ENCODE results near the gene ARMC9.

Gene ARMC9

DNA sequence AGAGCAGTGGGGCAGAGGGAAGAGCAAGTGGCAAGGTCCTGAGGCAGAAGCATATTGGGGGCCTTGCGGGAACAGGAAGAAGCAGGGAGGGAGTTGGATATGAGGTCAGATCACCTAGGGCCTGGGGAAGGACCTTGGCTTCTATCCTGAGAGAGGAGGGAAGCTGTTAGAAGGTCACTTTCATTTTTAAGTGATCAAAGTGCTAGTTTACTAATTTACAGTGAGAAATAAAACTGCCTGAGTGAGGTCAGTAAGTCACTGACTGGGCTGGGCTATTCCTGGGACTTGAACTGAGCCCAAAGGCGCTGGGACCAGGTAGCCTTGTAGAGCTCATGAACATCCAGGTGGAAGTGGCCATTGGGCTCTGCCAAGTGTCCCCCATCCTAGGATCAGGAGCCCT, 120.5 kb downstream of the ARMC9 start:
- DNase-seq = no peak

DNA sequence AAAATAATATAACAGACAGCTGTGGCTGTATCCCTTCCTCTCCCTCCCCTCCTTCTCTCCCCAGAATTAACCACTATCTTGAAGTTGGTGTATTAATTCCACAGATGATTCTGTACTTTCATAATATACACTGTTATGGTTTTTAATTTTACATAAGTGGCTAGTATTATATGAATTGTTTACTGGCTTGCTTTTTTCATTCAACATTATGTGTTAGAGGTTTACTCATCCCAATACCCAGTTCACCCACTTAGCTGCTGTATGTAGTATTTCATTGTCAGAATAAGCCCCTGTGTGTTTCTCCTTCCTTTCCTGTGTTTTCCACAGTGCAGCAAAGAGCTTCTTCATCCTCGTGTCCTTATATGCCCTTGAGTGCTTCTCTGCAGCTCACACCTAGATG, 121.4 kb downstream of the ARMC9 start:
- DNase-seq = peak; percentile 9

DNA sequence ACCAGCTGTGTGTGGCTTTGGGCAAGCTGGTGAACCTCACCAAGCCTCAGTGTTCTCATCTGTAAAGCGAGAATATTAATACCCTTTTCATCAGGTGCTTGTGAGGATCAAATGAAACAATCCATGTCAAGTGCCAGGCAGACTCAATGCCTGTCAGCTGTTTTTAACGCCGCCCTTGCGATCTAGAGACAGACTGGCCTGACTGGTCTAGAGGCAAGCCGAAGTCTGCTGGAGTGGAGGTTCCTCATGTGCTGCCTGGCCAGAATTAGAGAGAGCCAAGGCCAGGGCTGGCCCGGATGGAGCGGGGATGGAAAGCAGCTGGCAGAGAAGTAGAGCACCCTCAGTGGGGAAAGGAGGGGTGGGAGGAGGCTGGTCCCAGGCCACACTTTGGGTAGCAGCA, 122.6 kb downstream of the ARMC9 start:
- no peak for DNase-seq

DNA sequence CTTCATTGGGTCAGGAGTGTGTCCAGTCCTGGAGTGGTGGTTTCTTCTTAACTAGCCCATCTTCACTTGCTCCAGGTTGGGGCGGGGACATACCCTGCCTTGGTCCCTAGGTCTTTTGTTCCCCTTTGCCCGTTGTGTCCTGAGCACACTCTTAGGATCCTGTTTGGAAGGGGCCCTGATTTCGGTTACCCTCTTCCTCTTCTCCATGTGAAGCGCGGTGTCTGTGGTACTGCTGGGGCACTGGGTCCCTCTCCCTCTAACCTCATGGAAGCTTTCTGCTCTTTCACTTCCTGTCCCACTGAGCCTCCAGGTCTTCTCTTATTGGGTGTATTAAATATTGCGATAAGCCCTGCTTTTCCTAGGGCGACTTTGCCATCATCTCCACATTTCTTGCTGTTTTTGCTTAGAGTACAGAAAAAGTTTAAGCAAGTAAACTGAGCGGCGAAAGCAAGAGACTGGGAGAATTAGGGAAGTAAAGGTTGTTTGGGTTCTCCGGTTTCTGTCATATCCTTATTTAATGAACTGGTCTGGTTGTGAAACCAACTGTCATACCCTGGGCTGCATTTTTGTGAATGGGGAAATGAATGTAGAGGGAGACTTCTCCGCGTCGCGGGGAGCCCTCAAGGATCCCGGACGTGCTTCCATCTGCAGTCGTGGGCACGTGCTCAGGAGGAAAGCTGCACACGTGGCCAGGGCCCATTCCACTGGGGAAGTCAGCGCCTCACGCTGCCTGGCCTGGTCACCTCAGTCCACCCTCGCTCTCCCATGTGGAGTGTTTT, 123.3 kb downstream of the ARMC9 start:
- DNase-seq = no peak

DNA sequence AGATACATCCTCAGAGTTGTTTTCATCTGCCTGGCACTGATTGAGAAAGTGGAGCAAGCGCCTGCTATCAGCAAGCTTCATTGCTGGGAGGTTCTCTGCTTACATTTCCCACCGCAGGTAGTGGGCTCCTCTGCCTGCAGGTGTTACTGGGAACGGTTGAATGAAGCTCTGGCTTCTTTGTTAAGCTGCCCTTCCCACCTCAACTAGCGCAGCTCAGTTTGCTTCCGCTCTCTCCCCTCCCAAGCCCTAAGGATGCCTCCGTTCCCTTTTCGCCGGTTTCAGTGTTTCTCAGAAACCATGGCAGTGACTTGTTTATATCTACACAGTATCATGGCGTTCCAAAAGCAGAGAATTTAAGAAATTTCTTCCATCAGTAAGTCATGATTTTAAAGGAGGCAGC, 124.9 kb downstream of the ARMC9 start:
- no peak for DNase-seq

DNA sequence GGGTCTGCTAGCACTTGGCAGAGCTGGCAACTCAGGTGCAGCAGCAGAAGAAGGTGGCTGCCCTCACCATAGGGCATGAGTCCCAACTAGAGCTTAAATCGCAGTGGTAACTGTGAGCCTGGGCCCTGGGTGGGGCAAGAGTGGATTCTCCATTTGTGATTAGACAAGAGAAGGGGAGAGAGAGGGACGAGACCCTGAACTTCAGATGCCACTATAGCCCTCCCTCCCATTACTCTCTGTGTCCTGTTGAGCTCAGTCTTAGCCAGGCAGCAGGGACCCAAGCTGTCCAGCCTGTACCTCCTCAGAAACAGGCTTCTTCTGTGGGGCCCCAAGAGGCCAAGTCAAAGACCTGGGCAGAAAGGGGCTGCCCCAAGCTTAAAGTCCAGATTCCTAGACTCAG, 127.4 kb downstream of the ARMC9 start:
- no peak for DNase-seq

DNA sequence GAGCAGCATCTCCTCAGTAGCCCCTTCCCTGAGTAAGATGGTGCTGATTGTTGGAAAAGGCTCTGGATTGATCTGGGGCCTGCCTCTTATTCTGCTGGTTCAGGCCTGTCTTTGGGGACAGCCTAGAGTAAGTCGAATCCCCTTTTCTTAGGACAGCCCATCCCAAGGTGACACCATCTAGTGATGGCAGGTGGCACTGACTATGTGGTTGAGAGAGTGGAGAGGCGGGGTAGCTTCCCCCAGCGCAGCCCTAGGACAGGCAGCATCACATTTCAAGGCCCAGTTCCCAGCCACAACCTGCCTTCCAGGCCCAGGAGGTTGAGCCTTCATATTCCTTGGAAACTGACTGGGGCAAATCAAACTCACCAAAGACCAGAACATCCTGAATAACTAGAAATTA, 128.0 kb downstream of the ARMC9 start:
- DNase-seq = no peak

DNA sequence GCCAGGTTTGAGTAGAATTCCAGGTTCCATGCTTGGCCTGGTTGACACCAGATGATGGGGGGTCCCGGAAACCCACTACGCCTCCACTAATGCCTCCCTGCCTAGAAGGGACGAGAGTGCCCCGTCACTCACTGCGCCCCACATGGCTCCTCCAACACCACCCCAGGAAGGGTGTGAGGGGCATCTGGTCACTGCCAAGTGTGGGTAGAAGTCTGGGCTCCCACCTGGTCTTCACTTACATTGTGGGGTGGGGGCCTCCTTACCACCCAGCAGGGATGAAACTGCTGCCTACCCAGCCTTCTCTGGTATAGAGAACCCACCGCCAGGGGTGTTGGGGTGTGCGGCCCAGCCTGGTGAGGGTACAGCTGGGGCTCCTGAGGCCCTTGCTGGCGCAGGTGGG, 131.9 kb downstream of the ARMC9 start:
- DNase-seq = no peak

DNA sequence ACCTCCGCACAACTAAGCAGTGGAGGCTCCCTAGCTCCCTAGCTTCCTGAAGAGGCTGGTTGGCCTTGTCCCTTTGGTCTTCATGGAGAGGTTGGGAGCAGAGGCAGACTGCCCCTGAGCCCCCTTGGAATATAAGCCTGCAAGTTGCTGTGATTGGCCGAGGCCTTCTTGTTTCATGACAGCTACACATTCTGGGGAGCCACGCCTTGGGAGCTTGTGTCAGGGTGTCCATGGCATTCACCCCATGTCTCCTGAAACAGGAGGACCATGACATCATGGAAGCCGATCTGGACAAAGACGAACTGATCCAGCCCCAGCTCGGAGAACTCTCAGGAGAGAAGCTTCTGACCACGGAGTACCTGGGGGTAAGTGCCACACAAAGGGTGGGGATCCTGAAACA, 133.1 kb downstream of the ARMC9 start:
- no peak for DNase-seq

DNA sequence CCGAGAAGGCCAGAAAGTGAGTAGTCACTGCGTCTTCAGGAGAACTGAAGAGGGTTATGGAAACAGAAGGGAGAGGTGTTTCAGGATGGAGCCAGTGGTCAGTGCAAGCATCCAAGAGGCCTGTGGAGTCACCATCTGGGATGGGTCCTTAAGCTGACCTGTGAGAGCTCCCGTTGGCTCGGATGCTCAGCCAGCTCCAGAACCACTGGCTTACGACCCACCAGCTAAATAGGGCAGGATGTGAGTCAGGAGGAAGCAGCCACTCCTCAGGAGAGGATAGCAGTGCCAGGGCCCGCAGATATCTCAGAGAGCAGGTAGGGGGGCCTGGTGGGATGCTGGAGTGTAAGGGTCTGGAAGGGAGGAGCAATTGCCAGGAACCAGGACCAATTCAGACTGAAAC, 134.0 kb downstream of the ARMC9 start:
- no peak for DNase-seq

DNA sequence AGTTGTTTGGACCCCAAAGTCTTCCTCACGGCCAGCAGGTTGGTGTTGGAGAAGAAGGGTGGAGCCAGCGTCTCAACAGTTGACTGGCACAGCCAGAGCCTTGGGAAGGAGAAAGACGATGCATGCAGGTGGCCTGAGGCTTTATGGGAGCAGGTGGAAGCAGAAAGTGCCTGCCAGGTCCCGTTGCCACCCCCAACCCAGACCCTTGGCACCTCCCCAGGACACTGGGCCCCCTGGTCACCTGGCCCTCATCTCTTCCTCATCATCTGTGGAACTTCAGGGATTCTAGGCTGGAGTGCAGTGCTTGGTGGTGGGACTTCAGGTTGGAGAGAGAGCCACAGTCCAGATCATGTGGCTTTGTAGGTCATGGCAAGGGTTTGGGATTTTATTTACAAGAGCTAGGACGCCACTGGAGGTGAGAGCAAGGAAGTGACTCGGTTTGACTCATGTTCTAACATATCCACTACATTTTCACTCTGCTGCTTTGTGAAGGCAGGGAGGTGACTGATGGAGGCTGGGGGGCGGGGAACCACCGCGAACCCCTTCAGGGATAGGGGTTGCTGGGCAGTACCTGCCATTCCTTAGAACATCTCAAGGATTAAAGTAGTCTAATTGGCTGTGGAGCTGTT, 134.6 kb downstream of the ARMC9 start:
- DNase-seq = no peak

DNA sequence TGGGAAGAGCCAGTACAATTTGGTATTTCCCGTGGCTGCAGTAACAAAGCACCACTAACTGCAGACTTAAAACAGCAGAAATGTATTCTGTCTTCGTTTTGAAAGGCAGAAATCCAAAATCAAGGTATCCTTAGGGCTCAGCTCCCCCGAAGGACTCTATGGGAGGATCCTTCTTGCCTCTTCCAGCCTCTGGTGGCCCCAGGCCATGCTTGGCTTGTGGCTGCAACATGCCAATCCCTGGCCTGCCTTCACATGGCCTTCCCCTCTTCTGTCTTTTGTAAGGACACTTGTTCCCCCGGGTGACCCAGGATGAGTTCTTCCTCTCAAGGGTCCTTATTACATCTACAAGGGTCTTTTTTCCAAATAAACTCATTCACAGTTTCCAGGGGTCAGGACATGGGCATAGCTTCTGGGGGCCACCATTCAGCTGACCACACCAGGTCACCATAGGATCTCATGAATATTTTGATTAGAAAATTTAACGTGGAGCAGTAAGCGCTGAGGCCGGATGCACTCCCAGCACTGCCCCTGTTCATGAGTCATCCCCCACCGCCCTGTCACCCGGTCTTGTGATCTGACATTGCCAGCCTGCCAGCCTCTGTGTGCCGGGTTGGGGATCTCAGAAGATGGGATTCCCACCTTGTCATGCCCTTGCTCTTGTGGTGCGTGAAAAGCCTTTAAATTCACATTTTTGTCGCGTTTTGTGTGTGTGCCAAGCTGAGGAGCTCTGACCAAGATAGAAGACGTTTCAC, 135.9 kb downstream of the ARMC9 start:
- DNase-seq = no peak

DNA sequence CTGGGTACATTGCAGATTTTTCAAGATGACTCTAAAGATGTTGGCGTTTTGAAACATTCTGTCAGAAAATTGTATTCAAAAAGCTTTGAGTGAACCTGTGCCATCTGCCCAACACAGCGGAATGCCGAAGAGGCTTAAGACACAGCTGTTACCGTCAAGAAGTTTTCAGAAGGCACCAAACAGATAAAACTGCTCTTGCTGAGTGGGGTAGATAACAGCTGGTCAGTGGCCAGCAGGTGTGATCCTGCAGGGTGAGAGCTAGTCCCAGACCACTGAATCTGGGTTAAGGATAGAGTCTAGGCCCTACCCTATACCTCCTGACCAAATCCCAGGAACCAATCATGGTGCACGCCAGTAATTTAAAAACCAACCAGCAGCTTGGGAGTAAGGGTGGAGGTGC, 136.6 kb downstream of the ARMC9 start:
- no peak for DNase-seq

DNA sequence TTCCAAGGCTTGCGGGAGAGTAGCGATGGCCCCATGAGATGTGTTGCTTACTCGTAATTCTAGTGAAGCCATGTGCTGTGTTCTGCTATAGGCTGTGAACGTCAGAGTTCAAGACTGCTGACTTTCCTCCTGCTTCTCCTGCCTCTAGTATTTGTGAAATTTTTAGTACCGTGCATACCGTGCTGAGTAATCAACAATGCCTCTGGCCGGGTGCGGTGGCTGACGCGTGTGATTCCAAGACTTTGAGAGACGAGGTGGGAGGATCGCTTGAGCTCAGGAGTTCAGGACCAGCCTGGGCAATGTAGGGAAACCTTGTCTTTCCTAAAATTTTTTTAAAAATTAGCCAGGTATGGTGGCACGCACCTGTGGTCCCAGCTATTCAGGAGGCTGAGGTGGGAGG, 137.2 kb downstream of the ARMC9 start:
- DNase-seq = no peak

DNA sequence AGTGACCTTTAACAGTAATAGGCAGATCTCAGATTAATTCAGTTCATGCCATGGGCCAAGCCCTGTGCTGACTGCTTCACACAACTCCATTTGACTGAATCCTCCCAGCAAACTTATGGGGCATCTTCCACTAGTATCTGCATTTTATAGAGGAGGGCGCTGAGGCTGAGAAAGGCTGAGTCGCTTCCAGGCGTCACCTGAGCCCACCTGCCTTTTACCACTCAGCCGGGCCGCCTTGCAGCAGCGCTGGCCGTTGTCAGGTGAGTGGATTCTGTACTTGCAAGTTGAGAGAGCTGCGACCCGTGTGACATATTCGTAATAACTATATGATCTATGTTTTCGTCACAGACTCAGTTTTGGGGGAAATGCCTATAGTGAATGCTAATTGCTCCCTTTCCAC, 137.8 kb downstream of the ARMC9 start:
- DNase-seq = no peak

DNA sequence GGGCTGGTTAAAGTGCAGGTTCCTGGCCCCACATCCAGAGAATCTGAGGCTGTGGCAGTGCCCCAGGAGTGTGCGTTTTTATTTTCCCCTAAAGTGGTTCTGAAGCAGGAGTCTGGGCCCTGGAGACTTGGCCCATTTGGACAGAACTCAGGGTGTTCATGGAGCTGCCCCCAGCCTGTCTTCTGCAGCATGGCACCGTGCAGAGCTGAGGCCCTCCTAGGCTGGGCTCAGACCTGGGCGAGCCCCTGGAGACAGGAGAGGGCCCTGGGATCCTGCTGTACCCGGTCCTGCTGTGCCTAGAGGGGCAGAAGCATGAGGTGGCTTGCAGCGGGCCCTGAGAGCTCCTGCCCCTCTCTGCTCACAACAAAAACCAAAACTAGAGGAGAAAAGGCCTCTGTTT, 138.3 kb downstream of the ARMC9 start:
- no peak for DNase-seq

DNA sequence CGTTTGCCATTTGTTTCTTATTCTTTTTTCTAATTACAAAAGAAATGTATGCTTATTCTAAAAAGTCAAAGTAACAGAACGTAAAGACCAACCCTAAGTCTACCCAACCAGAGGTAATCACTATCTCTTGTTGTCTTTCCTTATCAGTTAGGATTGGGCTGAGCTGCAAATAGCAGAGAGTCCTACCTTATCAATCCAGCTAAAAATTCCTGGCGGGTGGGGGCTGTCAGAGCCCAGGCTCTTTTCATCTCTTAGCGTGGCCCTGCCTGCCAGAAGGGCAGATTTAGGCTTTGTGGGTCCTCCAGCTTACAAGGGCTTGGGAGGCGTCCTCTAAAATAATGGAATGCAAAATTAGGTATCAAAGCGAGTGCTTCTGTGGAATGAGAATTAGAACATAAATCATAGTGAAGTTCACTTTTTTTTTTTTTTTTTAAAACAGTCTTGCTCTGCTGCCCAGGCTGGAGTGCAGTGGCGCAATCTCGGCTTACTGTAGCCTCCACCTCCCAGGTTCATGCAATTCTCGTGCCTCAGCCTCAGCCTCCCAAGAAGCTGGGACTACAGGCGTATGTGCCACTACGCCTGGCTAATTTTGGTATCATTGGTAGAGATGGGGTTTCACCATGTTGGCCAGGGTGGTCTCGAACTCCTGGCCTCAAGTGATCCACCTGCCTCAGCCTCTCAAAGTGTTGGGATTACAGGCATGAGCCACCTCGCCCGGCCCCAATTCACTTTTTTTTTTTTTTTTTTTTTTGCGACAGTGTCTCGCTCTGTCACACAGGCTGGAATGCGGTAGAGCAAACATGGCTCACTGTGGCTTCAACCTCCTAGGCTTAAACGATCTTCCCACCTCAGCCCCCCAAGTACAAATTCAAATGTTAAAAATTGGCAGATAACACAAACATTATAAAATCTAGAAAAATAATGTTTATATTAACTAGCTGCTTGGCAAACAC, 139.7 kb downstream of the ARMC9 start:
- no peak for DNase-seq

DNA sequence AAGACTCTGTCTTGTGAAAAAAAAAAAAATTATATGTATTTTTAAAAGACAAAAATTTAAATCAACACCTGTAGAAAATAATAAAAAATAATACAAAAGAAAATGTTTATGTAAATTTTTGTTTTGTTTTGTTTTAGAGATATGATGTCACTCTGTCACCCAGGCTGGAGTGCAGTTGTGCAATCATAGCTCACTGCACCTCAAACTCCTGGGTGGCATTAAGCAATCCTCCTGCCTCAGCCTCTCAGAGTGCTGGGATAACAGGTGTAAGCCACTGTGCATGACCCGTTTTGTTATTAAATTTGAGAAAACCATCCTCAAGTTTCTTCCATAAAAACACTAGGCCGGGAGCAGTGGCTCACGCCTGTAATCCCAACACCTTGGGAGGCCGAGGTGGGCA, 140.9 kb downstream of the ARMC9 start:
- no peak for DNase-seq

DNA sequence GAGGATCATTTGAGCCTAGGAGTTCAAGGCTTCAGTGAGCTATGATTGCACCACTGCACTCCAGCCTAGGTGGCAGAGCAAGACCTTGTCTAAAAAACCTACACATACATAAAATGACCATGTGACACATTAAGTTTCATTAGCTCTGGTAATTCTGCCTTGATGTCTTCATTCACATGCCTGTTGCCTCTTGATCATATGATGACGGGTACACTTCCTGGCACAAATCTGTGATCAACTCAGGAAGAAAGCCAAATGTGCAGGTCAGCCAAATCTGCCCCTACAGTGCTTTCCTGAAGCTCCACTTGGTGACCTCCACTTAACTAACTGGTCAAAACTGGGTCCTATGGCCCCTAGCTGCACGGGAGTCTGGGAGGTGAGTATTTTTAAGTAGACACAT, 142.7 kb downstream of the ARMC9 start:
- no peak for DNase-seq

DNA sequence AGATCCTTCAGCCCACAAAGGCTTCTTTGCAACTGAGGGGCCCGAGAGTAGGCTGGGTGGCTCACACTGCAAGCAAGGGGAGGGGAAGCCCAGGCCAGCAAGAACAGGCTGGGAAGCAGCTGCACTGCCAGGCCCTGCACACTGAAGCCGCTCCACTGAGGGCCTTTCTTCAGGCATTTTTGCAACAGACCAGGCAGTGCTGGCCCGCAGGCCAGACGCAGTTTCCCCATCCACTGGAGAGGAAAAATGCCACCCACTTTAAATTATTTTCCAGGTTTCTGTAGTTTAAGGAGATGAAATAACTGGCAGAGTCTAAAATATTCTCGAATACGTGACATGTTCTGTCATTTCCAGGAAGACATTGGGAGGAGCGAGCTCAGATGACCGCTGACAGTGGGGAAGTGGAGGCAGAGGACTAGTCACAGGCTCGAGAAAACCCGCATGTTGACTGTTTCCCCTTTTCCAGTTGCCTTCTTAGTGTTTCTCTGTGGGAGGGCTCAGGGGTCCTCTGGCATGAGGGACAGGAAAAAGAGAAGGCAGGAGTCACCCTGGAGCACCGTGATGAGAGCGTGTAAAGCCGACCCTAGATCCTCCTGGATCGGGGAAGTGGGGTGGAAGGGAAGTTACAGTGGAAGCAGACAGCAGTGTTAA, 143.8 kb downstream of the ARMC9 start:
- no peak for DNase-seq

DNA sequence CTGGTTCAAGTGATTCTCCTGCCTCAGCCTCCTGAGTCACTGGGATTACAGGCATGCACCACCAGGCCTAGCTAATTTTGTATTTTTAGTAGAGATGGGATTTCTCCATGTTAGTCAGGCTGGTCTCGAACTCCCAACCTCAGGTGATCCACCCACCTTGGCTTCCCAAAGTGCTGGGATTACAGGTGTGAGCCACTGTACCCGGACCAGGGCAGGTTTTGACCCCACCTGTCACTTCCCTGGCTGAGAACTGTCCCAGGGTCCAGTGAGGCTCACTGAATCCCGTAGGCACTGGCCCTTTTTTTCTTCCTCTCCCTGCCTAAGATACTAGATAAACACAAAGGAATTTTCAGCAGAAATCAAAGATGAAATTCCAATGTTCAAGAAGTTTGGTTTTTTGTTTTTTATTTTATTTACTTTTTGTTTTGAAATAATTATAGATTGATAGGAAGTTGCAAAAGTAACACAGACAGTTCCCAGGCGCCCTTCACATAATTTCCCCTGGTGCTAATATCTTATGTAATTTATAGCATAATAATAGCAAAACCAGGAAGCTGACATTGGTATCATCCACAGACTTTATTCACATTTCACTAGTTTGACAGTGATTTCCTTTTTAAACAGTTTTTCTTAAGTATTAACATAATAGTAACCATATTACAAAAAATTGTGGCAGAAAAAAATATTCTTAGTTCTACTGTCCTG, 144.7 kb downstream of the ARMC9 start:
- DNase-seq = no peak

DNA sequence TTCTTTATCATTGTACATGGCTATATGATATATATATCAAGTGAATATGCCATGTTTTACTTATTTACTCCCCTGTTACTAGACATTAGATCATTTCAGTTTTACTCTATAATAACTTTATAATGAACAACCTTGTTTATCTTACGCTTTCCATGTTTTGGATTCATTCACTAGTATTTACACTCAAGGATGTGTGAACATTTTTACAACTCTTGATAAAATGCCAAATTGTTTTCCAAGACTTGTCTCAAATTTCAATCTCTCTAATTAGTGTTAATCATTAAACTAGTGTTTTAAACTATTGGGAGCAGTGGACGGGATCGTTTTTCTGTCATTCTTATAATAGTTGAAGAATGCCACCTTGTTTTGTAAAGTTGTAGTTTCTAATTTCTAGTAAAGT, 145.6 kb downstream of the ARMC9 start:
- DNase-seq = no peak
